Bronchial epithelial cell (primary cell): ENCODE measurements around the gene PEMT. TPM values are rescaled to one million over a fixed set of nuclear protein-coding genes. Genes with fewer than 3 reads are reported as not detected.
"Not testable (repeated sequence)": the region's sequence is repeated elsewhere in the genome, so short reads cannot be mapped to it uniquely, and the experiment has no call there.

Experiments used
- DNase-seq: peaks from one replicate; pipeline ENCODE4 v3.0.0-alpha.2; 2010; ENCODE audit warnings: low read depth
- FAIRE-seq: peaks from 2 replicates; lab custom pipeline; 2011; peaks lifted over from hg19 to GRCh38; lab: Jason Lieb, UNC
- H3K27me3 ChIP-seq: 2 replicates; pipeline ENCODE4 v1.5.1; 2011; ENCODE audit warnings: low read length; ENCODE audit not compliant: control insufficient read depth, insufficient read depth
- H3K36me3 ChIP-seq: 2 replicates; pipeline ENCODE4 v1.5.1; 2011; ENCODE audit warnings: low read length; ENCODE audit not compliant: control insufficient read depth, insufficient read depth
- H3K4me3 ChIP-seq: 2 replicates; pipeline ENCODE4 v1.5.1; 2011; ENCODE audit warnings: mild to moderate bottlenecking, low read depth, low read length, control low read depth
- total RNA-seq: library from RNA; depleted of rRNA; stranded (reverse); fragments of >200 nt; gene quantifications from 2 replicates; pipeline ENCODE4 v1.2.1, GENCODE V29; 2014
- TF ChIP-seq, protein P1 (sequence below): IDR thresholded peaks from 2 replicates; pipeline ENCODE4 v1.5.1; 2011; ENCODE audit warnings: mild to moderate bottlenecking, moderate library complexity, low read length, control low read depth, inconsistent platforms; ENCODE audit not compliant: insufficient read depth, severe bottlenecking

The PEMT gene
- total RNA-seq, 1 donor from 2014 or later, result 23.4 TPM

DNA sequence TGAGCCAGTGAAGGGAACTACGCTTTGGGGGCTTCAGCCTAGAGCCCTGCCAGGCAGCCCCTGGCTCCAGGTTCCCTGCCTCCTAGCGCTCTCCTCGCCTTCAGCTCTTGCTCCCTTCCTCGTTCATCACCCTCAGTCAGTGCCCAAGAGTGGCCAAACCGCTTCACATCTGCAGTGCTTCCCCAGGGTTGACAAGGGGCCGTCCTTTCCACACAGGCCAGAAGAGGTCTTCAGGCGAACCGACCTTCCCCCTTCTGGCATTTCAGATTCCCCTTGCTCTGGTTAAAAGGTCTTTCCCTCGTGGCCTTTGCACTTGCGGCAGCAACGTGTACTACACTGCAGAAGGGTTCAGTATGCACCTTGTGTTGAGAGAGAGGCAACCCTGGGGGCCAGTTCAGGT lies 99.4 kb downstream of the PEMT start:
- FAIRE-seq, result no peak
- no peak overlapping the region for H3K4me3 ChIP-seq
- H3K27me3 ChIP-seq, result no peaks in the 10 kb centered on the region
- H3K36me3 ChIP-seq, result peaks cover 7% of the 10 kb centered on the region
- TF ChIP-seq, protein P1, sequence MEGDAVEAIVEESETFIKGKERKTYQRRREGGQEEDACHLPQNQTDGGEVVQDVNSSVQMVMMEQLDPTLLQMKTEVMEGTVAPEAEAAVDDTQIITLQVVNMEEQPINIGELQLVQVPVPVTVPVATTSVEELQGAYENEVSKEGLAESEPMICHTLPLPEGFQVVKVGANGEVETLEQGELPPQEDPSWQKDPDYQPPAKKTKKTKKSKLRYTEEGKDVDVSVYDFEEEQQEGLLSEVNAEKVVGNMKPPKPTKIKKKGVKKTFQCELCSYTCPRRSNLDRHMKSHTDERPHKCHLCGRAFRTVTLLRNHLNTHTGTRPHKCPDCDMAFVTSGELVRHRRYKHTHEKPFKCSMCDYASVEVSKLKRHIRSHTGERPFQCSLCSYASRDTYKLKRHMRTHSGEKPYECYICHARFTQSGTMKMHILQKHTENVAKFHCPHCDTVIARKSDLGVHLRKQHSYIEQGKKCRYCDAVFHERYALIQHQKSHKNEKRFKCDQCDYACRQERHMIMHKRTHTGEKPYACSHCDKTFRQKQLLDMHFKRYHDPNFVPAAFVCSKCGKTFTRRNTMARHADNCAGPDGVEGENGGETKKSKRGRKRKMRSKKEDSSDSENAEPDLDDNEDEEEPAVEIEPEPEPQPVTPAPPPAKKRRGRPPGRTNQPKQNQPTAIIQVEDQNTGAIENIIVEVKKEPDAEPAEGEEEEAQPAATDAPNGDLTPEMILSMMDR, result no peak
- DNase-seq, result no peak

DNA sequence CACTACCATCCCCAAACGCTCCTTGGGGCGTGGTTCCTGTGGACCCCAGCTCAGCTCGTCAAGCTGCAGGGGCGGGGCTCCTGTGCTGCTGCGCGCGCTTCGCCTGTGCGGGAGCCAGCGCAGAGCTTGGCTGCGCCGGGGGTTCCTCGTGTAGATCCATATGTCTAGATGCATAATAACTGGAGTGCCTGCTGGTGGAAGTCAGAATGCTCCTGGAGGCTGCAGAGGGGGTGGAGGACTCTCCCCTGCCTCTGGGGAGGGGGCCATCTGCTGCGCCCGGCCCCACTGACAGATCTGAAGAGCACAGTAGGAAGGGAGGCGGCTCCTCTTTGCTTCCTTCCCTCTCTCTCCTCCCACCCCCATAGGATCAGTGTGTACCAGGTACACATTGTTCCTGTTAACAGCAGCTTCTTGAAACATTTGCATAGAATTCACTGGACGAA lies 99.9 kb downstream of the PEMT start:
- no peak for DNase-seq
- TF ChIP-seq, protein P1, result no peak
- no peak for FAIRE-seq

DNA sequence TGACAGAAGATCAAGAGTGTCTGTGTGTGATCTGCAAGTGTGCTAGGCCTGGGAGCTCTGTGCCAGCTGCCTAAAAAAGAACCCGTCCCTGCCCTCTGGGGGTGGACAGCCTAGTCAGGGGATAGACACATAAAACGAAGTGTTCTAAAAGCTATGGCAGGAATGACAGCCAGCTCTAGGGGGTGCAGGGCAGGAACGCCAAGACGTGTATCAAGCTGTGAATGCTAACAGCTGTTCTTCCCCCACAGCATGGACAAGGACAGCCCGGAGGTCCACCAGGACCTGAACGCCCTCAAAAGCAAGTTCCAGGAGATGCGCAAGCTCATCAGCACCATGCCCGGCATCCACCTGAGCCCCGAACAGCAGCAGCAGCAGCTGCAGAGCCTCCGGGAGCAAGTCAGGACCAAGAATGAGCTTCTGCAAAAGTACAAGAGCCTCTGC lies 100.5 kb downstream of the PEMT start:
- no peak overlapping the region for H3K4me3 ChIP-seq
- DNase-seq (no peak), FAIRE-seq (no peak)
- TF ChIP-seq, protein P1, result no peak
- H3K36me3 ChIP-seq, result peaks cover 8% of the 10 kb centered on the region
- no peaks in the 10 kb centered on the region for H3K27me3 ChIP-seq

More for the DNA sequence above, 99.9 kb downstream of the PEMT start:
- Histone ChIP-seq H3K4me3 (no peak overlapping the region), H3K36me3 (peaks cover 7% of the 10 kb centered on the region), H3K27me3 (no peaks in the 10 kb centered on the region)

DNA sequence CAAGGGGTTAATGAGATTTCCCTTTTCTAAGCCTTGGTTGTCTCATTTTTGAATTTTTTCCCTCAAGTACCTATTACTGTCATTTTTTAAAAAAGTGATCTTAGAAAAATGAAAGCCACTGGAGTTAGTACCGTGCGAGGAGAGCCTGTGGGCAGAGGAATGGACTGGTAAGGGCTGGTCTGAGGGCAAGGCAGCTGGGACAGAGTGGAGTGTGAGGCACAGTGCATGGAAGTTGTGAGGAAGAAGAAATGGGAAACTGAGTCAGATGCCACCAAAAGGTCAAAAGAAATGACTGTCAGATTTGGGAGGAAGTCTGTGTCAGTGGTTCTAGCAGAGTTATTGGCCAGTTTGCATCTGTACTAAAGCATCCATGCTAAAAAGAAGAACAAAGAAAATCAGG lies 103.5 kb downstream of the PEMT start:
- no peak for DNase-seq
- Histone ChIP-seq H3K27me3 (no peaks in the 10 kb centered on the region), H3K4me3 (no peak overlapping the region), H3K36me3 (peaks cover 12% of the 10 kb centered on the region)
- FAIRE-seq, result no peak
- TF ChIP-seq, protein P1, result no peak

DNA sequence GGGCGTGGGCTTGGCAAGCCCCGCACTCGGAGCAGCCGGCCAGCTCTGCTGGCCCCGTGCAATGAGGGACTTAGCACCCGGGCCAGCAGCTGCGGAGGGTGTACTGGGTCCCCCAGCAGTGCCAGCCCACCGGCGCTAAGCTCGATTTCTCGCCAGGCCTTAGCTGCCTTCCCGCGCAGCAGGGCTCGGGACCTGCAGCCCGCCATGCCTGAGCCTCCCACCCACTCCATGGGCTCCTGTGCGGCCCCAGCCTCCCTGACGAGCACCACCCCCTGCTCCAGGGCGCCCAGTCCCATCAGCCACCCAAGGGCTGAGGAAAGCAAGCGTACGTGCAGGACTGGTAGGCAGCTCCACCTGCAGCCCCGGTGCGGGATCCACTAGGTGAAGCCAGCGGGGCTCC lies 105.1 kb downstream of the PEMT start:
- not testable (repeated sequence) for H3K4me3 ChIP-seq, H3K36me3 ChIP-seq, FAIRE-seq, H3K27me3 ChIP-seq, DNase-seq

DNA sequence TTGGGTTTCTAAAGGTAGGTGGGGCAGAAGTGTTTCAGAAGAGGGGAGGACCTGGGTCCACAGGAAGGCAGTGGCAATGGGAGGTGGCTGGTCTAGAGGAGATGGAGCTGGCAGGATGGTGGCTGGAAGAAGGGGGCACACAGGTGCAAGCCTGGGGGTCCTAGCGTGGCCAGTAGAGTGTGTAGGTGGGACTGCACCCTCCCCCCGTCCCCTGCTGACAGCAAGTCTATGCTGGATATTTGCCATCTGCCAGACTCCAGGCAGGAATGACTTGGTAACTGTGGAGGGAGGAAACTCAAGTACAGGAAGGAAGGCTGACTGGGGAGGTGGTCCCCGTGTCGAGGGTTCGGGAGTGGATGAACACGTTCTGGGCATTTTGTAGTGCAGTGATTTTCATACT lies 106.1 kb downstream of the PEMT start:
- Histone ChIP-seq H3K36me3 (peaks cover 7% of the 10 kb centered on the region), H3K27me3 (no peaks in the 10 kb centered on the region), H3K4me3 (no peak overlapping the region)
- TF ChIP-seq, protein P1, result no peak
- FAIRE-seq (no peak), DNase-seq (no peak)
